Right kidney (tissue), 9 donors: ENCODE measurements around the gene IL31.
"Not testable (repeated sequence)": the region's sequence is repeated elsewhere in the genome, so short reads cannot be mapped to it uniquely, and the experiment has no call there.

Source experiments
- DNase-seq: peaks from one replicate; pipeline ENCODE4 v3.0.0-alpha.2; 2016
- long read RNA-seq, 8 donors: transcript quantifications; one replicate each; lab custom pipeline, GENCODE V29; 2026

The IL31 gene
- long read RNA-seq, donor 1: 0 reads
- long read RNA-seq, donor 2: 0 reads
- long read RNA-seq, donor 3: 0 reads
- long read RNA-seq, donor 4: 0 reads
- long read RNA-seq, donor 5: 0 reads
- long read RNA-seq, donor 6: 0 reads
- long read RNA-seq, donor 7: 0 reads
- long read RNA-seq, donor 8: 0 reads

DNA sequence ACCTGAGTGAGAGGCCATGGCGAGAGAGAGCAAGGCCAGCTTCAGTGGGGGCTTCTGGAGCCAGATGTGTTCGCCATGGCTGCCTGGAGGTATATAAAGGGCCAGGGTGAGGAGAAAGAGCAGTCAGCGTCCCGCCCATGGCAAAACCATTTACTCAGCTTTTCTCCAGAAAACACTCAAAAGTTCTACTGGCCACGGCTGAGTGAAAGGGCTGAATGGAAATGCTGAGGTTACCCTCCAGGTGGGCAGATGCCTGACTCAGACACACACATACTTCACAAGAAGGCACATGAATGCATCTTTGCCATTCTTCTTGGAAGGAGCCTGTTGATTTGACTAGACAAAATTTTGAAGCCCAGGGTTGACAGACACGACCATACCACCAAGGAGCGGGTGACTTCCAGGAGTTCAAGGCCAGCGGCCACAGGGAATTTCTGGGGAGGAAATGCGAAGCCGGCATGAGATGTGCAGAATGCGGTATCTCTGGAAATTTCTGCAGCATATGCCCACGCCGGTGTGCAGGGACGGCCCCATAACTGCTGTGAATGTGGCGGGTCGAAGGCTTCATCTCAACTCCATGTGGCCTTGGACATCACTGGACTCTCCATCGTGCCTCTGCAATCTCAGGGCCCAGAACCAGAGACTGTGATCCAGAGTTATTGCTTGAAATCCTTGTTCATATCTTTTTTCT lies at the start of gene IL31:
Gene IL31 (minus strand): TSS at position 67 of the 691 bp plus-strand sequence. CDS start 49 bp downstream, at position 18.
- DNase-seq: no peak

GRCh38 chr12:122216445-122216844 lies 42.4 kb upstream of the IL31 start:
- no peak for DNase-seq

- no peak for DNase-seq
Measured at GRCh38 chr12:122215771-122216170, 41.8 kb upstream of the IL31 start.

- DNase-seq: no peak
Measured at GRCh38 chr12:122208073-122208820, 34.2 kb upstream of the IL31 start.

- no peak for DNase-seq
Measured at GRCh38 chr12:122207391-122207790, 33.4 kb upstream of the IL31 start.

DNA sequence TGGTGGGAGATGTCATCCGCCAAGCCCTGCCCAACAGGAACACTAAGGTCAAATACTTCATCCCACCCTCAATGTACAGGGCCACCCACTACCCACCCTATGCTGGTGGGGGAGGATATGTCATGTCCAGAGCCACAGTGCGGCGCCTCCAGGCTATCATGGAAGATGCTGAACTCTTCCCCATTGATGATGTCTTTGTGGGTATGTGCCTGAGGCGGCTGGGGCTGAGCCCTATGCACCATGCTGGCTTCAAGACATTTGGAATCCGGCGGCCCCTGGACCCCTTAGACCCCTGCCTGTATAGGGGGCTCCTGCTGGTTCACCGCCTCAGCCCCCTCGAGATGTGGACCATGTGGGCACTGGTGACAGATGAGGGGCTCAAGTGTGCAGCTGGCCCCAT lies 33.0 kb upstream of the IL31 start:
- no peak for DNase-seq

DNA sequence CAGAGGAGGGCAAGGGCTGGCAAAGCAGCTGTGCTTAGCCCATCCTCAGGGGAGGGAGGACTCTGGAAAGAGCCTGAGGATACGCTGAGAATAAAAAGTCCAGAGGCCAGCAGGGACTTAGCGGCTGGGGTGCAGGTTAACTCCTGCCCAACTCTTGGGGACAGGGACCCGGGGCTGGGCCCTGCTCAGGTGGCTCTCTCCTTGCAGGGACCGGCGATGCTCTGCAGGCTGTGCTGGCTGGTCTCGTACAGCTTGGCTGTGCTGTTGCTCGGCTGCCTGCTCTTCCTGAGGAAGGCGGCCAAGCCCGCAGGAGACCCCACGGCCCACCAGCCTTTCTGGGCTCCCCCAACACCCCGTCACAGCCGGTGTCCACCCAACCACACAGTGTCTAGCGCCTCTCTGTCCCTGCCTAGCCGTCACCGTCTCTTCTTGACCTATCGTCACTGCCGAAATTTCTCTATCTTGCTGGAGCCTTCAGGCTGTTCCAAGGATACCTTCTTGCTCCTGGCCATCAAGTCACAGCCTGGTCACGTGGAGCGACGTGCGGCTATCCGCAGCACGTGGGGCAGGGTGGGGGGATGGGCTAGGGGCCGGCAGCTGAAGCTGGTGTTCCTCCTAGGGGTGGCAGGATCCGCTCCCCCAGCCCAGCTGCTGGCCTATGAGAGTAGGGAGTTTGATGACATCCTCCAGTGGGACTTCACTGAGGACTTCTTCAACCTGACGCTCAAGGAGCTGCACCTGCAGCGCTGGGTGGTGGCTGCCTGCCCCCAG lies 32.3 kb upstream of the IL31 start:
- no peak for DNase-seq

DNA sequence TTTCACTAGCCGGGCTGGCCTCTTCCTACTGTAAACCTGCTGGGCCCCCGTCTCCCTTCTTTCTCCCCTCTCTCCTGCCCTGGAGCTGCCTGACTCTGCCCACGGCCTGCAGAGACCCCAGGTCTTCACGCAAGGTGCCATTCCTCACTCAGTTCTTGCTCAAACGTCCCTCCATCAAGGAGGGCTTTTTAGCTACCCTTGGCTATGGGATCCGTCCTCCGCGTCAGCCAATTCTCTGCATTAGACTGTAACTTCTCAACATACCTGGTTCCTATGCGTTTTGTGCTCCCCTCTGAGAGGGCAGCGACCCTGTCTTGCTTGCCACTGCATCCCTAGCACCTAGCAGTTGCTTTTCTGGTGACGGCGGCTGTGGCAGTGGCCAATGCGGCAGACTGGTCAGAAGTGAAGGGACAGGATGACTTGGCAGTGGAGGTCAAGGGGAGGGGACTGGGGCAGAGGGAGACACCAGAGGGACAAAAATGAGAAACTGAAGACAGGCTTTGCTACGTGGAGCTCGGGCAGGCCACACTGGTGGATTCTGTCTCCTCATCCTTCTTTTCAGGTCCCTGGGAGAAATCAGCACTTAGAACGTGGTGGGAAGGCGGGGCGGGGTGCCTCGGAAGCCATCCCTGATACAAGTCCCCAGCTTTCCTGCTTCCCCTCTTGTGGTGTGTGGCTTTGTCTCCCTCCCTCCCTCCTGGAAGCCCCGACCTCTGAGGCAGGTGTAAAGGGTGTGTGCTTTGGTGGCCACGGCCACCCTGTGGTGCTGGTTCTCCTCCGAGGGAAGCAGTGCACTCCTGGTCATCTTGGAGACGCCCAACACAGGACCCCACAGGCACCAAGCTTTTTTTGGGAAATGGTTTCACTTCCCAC lies 31.3 kb upstream of the IL31 start:
- DNase-seq: no peak

DNA sequence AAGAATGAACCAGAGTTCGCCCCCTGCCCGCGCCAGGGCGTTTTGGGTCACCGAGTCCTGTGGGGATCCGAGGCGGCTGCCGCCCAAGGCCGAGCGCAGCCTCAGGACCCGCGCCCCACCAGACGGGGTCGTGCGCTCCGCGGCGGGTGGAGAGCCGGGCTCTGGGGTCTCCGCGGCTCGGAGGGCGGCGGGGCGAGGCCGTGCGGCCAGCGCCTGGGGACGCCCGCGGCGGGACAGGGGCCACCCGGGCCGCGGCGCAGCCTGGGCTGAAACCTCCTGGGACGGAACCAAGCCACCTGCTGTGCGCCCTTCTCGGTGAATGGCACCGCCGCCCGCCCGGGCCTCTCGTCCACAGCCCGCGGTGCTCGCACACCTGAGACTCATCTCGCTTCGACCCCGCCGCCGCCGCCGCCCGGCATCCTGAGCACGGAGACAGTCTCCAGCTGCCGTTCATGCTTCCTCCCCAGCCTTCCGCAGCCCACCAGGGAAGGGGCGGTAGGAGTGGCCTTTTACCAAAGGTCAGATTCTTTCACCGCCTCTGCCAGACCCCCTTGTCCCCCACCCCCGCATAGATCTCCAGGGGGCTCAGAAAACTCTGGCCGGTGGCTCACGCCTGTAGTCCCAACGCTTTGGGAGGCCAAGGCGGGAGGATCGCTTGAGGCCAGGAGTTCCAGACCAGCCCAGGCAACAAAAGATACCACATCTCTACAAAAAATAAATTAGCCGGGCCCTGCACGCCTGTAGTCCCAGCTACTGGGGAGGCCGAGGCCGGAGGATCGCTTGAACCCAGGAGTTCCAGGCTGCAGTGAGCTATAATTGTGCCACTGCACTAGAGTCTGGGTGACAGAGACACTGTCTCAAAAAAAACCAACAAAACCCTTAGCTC lies 30.4 kb upstream of the IL31 start:
- peak; percentile 56 for DNase-seq

- DNase-seq: peak; percentile 78
Measured at GRCh38 chr12:122203301-122204166, 29.5 kb upstream of the IL31 start, which contains the start of gene B3GNT4. Gene B3GNT4, plus strand, starts transcription at chr12:122203709. Its CDS starts 910 bp downstream, at chr12:122204619.

- not testable (repeated sequence) for DNase-seq
Measured at GRCh38 chr12:122202811-122203210, 28.8 kb upstream of the IL31 start.

GRCh38 chr12:122202017-122202416 lies 28.0 kb upstream of the IL31 start:
- DNase-seq: no peak

DNA sequence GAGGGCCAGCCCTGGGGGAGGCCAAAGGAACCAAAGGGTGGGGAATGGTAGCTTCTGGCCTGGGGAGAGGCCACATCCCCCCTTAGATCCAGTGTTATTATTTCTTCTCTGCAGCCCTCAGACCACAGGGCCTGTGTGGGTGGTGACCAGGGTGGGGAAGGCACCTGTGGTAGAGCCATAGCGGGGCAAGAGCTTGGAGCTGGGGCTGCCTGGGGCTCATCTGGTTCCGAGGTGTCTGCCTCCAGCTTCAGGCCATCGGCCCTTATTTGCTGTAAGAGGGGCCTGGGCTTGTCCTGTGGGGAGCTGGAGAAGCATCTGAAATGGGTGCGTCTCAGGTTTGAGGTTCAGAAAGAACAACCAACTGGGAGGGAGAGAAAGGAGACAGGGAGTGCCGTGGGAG lies 27.4 kb upstream of the IL31 start:
- no peak for DNase-seq

- DNase-seq: no peak
Measured at GRCh38 chr12:122200541-122201175, 26.6 kb upstream of the IL31 start.

DNA sequence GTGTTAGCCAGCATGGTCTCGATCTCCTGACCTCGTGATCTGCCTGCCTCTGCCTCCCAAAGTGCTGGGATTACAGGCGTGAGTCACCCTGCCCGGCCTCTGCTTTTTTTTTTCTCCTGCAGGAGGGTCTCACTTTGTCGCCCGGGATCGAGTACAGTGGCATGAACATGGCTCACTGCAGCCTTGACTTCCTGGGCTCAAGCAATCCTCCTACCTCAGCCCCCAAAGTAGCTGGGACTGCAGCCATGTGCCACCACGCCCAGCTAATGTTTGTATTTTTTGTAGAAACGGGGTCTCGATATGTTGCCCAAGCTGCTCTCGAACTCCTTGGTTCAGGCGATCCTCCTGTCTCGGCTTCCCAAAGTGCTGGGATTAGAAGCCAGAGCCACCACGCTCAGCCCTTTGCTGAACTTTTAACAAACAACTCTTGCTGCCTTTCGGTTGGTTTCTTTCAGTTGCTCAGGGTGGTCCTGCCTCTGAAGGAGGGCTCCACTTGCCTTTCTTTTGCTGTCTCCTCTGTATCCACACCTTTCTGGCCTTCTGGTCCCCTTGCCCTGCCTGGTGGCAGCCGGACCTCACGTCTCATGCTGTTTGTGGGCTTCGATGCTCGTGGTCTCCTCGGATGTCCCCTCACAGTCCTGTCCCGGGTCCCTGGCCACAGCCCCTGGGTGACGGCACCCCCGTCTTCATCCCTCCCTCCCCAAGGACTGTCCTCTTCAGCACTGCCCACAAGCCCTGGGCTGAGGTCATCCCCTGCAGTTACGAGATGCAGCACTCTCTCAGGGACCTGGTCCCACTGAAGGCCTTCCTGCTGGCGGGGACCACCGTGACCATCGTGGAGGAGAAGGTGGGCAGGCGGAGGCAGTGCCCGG lies 25.7 kb upstream of the IL31 start:
- DNase-seq: no peak

DNA sequence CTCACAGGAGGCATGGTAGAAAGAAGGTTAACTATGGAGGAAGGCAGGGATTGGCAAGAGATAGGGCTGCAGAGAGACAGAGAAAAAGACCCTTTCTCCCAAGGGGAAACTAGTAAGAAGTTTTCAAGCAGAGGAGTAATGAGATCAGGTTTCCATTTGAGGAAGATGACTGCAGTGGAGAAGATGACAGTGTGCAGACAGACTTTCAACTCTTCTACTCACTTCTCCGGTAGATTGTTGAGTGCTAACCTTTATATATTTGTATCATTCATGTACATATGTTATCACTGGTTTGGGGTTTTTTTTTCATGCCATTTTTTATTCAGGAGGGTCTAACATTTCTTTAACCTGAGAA lies 23.6 kb upstream of the IL31 start:
- DNase-seq: no peak

- no peak for DNase-seq
Measured at GRCh38 chr12:122195405-122195804, 21.4 kb upstream of the IL31 start.

DNA sequence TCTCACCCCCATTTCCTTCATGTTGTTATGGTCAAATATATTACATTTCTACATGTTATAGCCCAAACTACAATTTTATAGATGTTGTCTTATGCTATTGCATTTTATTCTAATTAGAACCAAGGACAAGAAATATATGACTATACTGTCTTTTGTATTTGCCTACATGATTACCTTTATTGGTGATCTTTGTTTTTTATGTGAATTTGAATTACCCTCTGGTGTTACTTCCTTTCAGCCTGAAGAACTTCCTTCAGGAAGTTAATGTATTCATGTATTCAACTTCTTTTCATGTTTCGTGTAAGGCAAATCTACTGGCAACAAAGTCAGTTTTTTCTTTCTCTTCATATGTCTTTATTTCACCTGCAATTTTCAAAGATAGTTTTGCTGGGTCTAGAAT lies 20.8 kb upstream of the IL31 start:
- DNase-seq: no peak
